ENCODE measurements around the gene IMMP2L.

The IMMP2L gene

DNA sequence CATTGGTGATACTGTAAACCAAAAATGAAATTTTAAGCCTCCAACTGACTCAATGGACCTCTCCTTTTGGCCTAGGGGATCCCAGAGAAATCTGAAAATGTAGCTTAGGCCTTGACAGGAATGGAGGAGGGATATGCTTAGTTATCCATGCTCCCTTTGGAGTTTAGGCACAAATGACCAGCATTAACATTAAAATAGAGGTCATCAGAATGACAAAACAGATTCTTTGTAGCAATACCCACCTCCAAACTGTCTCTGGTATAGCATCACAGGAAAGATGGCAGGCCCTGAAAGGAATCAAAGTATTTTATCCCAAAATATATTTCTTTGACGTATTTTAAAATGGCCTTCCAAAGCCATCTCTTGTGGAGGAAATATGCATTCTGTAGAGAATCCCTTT lies 510.5 kb downstream of the IMMP2L start:
- H3K36me3 ChIP-seq (ENCODE audit: control insufficient read depth, insufficient read depth, low read length): no peaks in the 10 kb centered on the region
- no peak for DNase-seq (ENCODE audit: extremely low read depth, insufficient read length)
- H3K4me3 ChIP-seq (replicated peaks; ENCODE audit: low read depth, low read length): no peak overlapping the region
- no peaks in the 10 kb centered on the region for H3K27me3 ChIP-seq (replicated peaks; ENCODE audit: control insufficient read depth, insufficient read depth, low read length)
- TF ChIP-seq, protein P1, sequence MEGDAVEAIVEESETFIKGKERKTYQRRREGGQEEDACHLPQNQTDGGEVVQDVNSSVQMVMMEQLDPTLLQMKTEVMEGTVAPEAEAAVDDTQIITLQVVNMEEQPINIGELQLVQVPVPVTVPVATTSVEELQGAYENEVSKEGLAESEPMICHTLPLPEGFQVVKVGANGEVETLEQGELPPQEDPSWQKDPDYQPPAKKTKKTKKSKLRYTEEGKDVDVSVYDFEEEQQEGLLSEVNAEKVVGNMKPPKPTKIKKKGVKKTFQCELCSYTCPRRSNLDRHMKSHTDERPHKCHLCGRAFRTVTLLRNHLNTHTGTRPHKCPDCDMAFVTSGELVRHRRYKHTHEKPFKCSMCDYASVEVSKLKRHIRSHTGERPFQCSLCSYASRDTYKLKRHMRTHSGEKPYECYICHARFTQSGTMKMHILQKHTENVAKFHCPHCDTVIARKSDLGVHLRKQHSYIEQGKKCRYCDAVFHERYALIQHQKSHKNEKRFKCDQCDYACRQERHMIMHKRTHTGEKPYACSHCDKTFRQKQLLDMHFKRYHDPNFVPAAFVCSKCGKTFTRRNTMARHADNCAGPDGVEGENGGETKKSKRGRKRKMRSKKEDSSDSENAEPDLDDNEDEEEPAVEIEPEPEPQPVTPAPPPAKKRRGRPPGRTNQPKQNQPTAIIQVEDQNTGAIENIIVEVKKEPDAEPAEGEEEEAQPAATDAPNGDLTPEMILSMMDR (IDR thresholded peaks at IDR 0.05; ENCODE audit: insufficient read depth, low read length, poor library complexity, severe bottlenecking): no peak

- Histone ChIP-seq H3K4me3 (replicated peaks; ENCODE audit: low read depth, low read length) (no peak overlapping the region), H3K36me3 (ENCODE audit: control insufficient read depth, insufficient read depth, low read length) (no peaks in the 10 kb centered on the region), H3K27me3 (replicated peaks; ENCODE audit: control insufficient read depth, insufficient read depth, low read length) (no peaks in the 10 kb centered on the region)
- TF ChIP-seq, protein P1 (IDR thresholded peaks at IDR 0.05; ENCODE audit: insufficient read depth, low read length, poor library complexity, severe bottlenecking): no peak
- no peak for DNase-seq (ENCODE audit: extremely low read depth, insufficient read length)
These were observed 511.3 kb downstream of the IMMP2L start for GRCh38 chr7:111050875-111051416.

GRCh38 chr7:111049971-111050680 lies 512.2 kb downstream of the IMMP2L start:
- DNase-seq (ENCODE audit: extremely low read depth, insufficient read length): no peak
- Histone ChIP-seq H3K36me3 (ENCODE audit: control insufficient read depth, insufficient read depth, low read length) (no peaks in the 10 kb centered on the region), H3K27me3 (replicated peaks; ENCODE audit: control insufficient read depth, insufficient read depth, low read length) (no peaks in the 10 kb centered on the region), H3K4me3 (replicated peaks; ENCODE audit: low read depth, low read length) (no peak overlapping the region)
- TF ChIP-seq, protein P1 (IDR thresholded peaks at IDR 0.05; ENCODE audit: insufficient read depth, low read length, poor library complexity, severe bottlenecking): no peak

- H3K27me3 ChIP-seq (replicated peaks; ENCODE audit: control insufficient read depth, insufficient read depth, low read length): no peaks in the 10 kb centered on the region
- no peaks in the 10 kb centered on the region for H3K36me3 ChIP-seq (ENCODE audit: control insufficient read depth, insufficient read depth, low read length)
- DNase-seq (ENCODE audit: extremely low read depth, insufficient read length): no peak
- no peak overlapping the region for H3K4me3 ChIP-seq (replicated peaks; ENCODE audit: low read depth, low read length)
- TF ChIP-seq, protein P1 (IDR thresholded peaks at IDR 0.05; ENCODE audit: insufficient read depth, low read length, poor library complexity, severe bottlenecking): no peak
These were observed 514.7 kb downstream of the IMMP2L start for GRCh38 chr7:111047595-111047994.

DNA sequence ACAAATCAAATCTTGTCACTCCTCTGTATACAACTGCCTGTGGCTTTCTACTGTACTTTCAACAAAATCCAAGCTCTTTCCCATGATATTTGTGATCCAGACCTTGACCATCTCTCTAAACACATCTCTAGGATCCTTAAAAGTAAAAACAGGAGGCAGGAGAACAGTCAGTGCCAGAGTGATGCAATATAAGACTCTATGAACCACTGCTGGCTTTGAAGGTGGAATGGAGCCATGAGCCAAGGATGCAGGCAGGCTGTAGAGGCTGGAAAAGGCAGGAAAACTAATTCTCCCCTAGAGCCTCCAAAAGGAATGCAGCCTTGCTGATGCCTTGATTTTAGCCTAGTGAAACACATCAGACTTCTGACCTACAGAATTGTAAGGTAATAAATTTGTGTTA lies 516.8 kb downstream of the IMMP2L start:
- H3K4me3 ChIP-seq (replicated peaks; ENCODE audit: low read depth, low read length): no peak overlapping the region
- H3K36me3 ChIP-seq (ENCODE audit: control insufficient read depth, insufficient read depth, low read length): no peaks in the 10 kb centered on the region
- DNase-seq (ENCODE audit: extremely low read depth, insufficient read length): no peak
- TF ChIP-seq, protein P1 (IDR thresholded peaks at IDR 0.05; ENCODE audit: insufficient read depth, low read length, poor library complexity, severe bottlenecking): no peak
- no peaks in the 10 kb centered on the region for H3K27me3 ChIP-seq (replicated peaks; ENCODE audit: control insufficient read depth, insufficient read depth, low read length)

All from GM06990 (cell line).